Measurements from ENCODE around the gene ZBTB46. TPM values are rescaled to one million over a fixed set of nuclear protein-coding genes. Genes with fewer than 3 reads are reported as not detected.
A peak's percentile ranks its signal among the peaks of the same experiment; 100 is the strongest.

ZBTB46 gene
- total and polyA plus RNA-seq, 2 donors (not counting 1 experiment from before 2014, with no cell fraction given), result 0.96 to 4.5 TPM

DNA sequence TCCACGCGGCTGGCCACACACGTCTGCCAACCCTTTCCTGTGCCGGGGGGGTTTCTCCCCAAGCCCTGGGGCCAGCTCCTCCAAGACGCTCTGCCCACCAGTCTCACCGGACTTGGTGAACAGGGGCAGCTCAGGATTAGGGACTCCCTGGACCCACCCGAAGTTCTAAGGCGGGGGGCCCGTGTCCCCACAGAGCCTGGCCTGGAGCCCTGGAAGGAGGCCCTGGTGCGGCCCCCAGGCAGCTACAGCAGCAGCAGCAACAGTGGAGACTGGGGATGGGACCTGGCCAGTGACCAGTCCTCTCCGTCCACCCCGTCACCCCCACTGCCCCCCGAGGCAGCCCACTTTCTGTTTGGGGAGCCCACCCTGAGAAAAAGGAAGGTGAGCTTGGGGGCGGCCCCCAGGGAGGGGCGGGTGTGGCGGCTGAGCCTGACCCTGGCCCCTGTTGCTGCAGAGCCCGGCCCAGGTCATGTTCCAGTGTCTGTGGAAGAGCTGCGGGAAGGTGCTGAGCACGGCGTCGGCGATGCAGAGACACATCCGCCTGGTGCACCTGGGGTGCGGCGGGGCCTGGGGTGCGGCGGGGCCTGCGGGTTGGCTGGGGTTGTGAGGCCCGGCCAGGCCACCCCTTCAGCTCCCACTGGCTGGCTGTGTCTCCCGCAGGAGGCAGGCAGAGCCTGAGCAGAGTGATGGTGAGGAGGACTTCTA is 89.2 kb downstream of the ZBTB46 start:
- Histone ChIP-seq H3K4me3 (replicated peaks in 1 of 4; ENCODE audit: control extremely low read depth in 1 of 4, insufficient read depth in 1 of 4, low read depth in 3 of 4, low read length in 4 of 4) (peak overlapping the region; percentile 65 to 74 (median 68)), H3K9me3 (ENCODE audit: control insufficient read depth, insufficient read depth, low read depth, low read length) (no peaks in the 10 kb centered on the region), H3K4me1 (ENCODE audit: control insufficient read depth, extremely low read depth, insufficient read depth, low read length) (peaks cover 8% of the 10 kb centered on the region), H2AFZ (ENCODE audit: low read length) (no peak overlapping the region), H3K4me2 (ENCODE audit: extremely low read depth, insufficient read depth, low read length) (peak overlapping the region; percentile 90), H3K27ac (ENCODE audit: insufficient read depth, low read length) (peak overlapping the region; percentile 72), H3K27me3 (ENCODE audit: control insufficient read depth, insufficient read depth, low read length) (no peaks in the 10 kb centered on the region), H3K79me2 (ENCODE audit: control insufficient read depth, insufficient read depth, low read length) (peaks cover 4% of the 10 kb centered on the region), H4K20me1 (ENCODE audit: control insufficient read depth, extremely low read depth, insufficient read depth, low read length) (no peaks in the 10 kb centered on the region), H3K36me3 (ENCODE audit: control insufficient read depth, insufficient read depth, low read length) (peaks cover 17% of the 10 kb centered on the region), H3K9ac (ENCODE audit: insufficient read depth, low read length) (peak overlapping the region; percentile 75)
- TF ChIP-seq EZH2 (IDR thresholded peaks at IDR 0.05; ENCODE audit: low read length, missing control alignments), result no peak
- TF ChIP-seq, protein P1, sequence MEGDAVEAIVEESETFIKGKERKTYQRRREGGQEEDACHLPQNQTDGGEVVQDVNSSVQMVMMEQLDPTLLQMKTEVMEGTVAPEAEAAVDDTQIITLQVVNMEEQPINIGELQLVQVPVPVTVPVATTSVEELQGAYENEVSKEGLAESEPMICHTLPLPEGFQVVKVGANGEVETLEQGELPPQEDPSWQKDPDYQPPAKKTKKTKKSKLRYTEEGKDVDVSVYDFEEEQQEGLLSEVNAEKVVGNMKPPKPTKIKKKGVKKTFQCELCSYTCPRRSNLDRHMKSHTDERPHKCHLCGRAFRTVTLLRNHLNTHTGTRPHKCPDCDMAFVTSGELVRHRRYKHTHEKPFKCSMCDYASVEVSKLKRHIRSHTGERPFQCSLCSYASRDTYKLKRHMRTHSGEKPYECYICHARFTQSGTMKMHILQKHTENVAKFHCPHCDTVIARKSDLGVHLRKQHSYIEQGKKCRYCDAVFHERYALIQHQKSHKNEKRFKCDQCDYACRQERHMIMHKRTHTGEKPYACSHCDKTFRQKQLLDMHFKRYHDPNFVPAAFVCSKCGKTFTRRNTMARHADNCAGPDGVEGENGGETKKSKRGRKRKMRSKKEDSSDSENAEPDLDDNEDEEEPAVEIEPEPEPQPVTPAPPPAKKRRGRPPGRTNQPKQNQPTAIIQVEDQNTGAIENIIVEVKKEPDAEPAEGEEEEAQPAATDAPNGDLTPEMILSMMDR (conservative IDR thresholded peaks at IDR 0.05 in 1 of 2, IDR thresholded peaks at IDR 0.05 in 1 of 2; ENCODE audit: low read depth in 1 of 2, low read length in 2 of 2), result no peak
- DNase-seq (ENCODE audit: low read depth in 2 of 2), result no peak

DNA sequence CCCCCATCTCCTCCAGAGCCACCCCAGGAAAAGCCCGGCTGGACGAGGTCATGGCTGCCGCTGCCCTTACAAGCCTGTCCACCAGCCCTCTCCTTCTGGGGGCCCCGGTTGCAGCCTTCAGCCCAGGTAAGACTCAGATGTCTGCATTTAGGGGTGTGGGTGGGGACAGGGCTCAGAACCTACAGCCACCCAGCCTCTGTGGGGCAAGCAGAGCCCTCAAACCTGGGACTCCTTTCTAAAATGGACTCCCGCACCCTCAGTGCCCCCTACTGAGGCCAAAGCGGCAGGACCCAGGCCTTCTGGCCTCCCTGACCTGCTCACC is 89.7 kb downstream of the ZBTB46 start:
- H3K9me3 ChIP-seq (ENCODE audit: control insufficient read depth, insufficient read depth, low read depth, low read length), result no peaks in the 10 kb centered on the region
- H3K4me1 ChIP-seq (ENCODE audit: control insufficient read depth, extremely low read depth, insufficient read depth, low read length), result peaks cover 8% of the 10 kb centered on the region
- peak overlapping the region; percentile 72 for H3K27ac ChIP-seq (ENCODE audit: insufficient read depth, low read length)
- DNase-seq (ENCODE audit: low read depth in 2 of 2), result no peak
- peak overlapping the region; percentile 65 to 74 (median 68) for H3K4me3 ChIP-seq (replicated peaks in 1 of 4; ENCODE audit: control extremely low read depth in 1 of 4, insufficient read depth in 1 of 4, low read depth in 3 of 4, low read length in 4 of 4)
- H2AFZ ChIP-seq (ENCODE audit: low read length), result no peak overlapping the region
- no peaks in the 10 kb centered on the region for H3K27me3 ChIP-seq (ENCODE audit: control insufficient read depth, insufficient read depth, low read length)
- H3K79me2 ChIP-seq (ENCODE audit: control insufficient read depth, insufficient read depth, low read length), result peaks cover 4% of the 10 kb centered on the region
- H3K9ac ChIP-seq (ENCODE audit: insufficient read depth, low read length), result peak overlapping the region; percentile 75
- H4K20me1 ChIP-seq (ENCODE audit: control insufficient read depth, extremely low read depth, insufficient read depth, low read length), result no peaks in the 10 kb centered on the region
- H3K36me3 ChIP-seq (ENCODE audit: control insufficient read depth, insufficient read depth, low read length), result peaks cover 18% of the 10 kb centered on the region
- TF ChIP-seq, protein P1 (conservative IDR thresholded peaks at IDR 0.05 in 1 of 2, IDR thresholded peaks at IDR 0.05 in 1 of 2; ENCODE audit: low read depth in 1 of 2, low read length in 2 of 2), result no peak
- no peak for TF ChIP-seq EZH2 (IDR thresholded peaks at IDR 0.05; ENCODE audit: low read length, missing control alignments)
- H3K4me2 ChIP-seq (ENCODE audit: extremely low read depth, insufficient read depth, low read length), result peak overlapping the region; percentile 90

DNA sequence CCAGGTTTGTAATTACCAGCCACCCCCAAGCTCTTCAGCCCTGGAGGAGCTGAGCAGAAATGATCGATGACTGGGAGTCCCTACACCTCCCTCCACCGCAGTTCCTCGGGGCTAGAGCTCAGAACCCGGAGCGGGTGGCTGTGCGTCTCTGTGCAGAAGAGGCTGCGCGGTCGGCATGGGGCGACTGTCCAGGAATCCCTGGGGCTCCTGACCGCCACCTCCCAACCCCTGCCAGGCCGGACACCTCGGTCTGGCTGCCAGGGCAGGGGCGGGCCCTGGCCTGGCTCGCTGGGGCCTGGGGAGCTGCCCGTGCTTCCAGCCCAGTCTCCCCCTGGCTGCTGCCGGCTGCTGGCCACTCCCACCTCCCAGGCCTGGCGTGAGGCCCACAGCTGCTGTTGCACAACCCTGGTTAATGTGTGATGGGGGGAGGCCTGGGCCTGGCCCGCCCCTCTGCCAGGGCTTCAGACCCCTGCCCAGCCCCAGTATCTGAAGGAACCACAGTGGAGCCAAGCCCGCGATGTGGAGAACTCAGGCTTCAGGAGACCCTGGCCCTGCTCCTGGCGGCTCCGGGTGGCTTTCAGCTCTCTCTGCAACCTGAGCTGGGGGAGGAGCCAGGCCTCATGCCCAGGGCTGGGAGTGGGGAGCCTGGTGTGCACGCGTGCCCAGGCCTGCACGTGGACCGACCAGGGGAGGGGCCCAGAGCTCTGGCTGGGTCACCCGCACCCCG is 90.3 kb downstream of the ZBTB46 start:
- peaks cover 8% of the 10 kb centered on the region for H3K4me1 ChIP-seq (ENCODE audit: control insufficient read depth, extremely low read depth, insufficient read depth, low read length)
- H3K27ac ChIP-seq (ENCODE audit: insufficient read depth, low read length), result peak overlapping the region; percentile 72
- peak overlapping the region; percentile 90 for H3K4me2 ChIP-seq (ENCODE audit: extremely low read depth, insufficient read depth, low read length)
- no peaks in the 10 kb centered on the region for H3K27me3 ChIP-seq (ENCODE audit: control insufficient read depth, insufficient read depth, low read length)
- DNase-seq (ENCODE audit: low read depth in 2 of 2), result peak; percentile 84 to 95
- H3K9ac ChIP-seq (ENCODE audit: insufficient read depth, low read length), result peak overlapping the region; percentile 75
- H3K36me3 ChIP-seq (ENCODE audit: control insufficient read depth, insufficient read depth, low read length), result peaks cover 18% of the 10 kb centered on the region
- H3K9me3 ChIP-seq (ENCODE audit: control insufficient read depth, insufficient read depth, low read depth, low read length), result no peaks in the 10 kb centered on the region
- H3K4me3 ChIP-seq (replicated peaks in 1 of 4; ENCODE audit: control extremely low read depth in 1 of 4, insufficient read depth in 1 of 4, low read depth in 3 of 4, low read length in 4 of 4), result peak overlapping the region; percentile 65 to 74 (median 68)
- TF ChIP-seq, protein P1 (conservative IDR thresholded peaks at IDR 0.05 in 1 of 2, IDR thresholded peaks at IDR 0.05 in 1 of 2; ENCODE audit: low read depth in 1 of 2, low read length in 2 of 2), result no peak
- TF ChIP-seq EZH2 (IDR thresholded peaks at IDR 0.05; ENCODE audit: low read length, missing control alignments), result no peak
- no peaks in the 10 kb centered on the region for H4K20me1 ChIP-seq (ENCODE audit: control insufficient read depth, extremely low read depth, insufficient read depth, low read length)
- H2AFZ ChIP-seq (ENCODE audit: low read length), result peak overlapping the region; percentile 23
- H3K79me2 ChIP-seq (ENCODE audit: control insufficient read depth, insufficient read depth, low read length), result peaks cover 4% of the 10 kb centered on the region
